ENCODE results near the gene ADK.

- TF ChIP-seq POLR2A (IDR thresholded peaks at IDR 0.05) = no peak
- TF ChIP-seq CTCF (IDR thresholded peaks at IDR 0.05) = no peak
These were observed 41.6 kb upstream of the ADK start for GRCh38 chr10:74109452-74109851.

Data from thyroid gland (tissue), 4 donors.